EH (cell line): Measurements from ENCODE around the gene HIGD1B.

Experiments used
- DNase-seq: peaks from one replicate; pipeline ENCODE4 v3.0.0-alpha.2; 2015; ENCODE audit warnings: low read depth

The HIGD1B gene

DNA sequence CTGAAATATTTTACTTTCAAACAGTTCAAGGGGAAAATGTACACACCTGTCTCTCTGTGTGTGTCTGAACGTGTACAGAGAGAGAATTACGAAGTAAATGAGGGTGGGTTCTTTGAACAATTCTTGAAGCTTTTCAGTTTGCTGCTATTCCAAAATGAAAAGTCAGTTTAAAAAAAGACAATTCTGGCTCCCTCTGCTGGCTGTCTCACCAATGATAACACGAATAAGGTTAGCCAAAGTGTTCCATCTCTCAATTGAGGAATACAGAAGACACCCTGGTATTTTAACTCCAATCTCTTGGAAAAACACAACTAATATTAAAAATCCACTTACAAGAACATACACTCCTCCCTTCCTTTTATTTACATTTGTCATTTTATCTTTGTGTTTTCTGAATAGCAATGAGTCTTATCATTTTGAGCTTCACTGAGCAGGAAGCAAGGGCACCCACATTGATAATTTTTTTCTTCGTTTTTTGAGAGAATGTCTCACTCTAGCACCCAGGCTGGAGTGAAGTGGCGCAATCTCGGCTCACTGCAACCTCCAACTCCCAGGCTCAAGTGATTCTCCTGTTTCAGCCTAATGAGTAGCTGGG is 31.0 kb downstream of the HIGD1B start:
- DNase-seq: peak; percentile 63

DNA sequence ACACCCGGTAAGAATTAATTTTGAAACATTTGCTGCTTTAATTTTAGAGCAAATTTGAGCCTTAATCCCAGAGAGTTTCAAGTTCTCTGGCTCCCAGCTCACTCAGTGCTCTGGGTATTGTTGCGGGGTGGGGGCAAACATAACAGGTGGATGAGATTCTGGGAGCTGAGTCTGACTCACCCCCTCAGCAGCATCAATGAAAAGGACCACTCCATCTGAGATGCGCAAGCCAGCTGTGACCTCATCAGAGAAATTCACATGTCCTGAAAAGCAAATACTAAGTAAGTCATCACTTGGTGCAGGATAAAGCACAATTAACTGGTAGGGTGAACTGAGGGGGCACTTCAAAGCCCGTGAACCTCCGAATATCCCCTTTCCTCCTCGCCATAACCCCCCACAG is 31.7 kb downstream of the HIGD1B start:
- no peak for DNase-seq

DNA sequence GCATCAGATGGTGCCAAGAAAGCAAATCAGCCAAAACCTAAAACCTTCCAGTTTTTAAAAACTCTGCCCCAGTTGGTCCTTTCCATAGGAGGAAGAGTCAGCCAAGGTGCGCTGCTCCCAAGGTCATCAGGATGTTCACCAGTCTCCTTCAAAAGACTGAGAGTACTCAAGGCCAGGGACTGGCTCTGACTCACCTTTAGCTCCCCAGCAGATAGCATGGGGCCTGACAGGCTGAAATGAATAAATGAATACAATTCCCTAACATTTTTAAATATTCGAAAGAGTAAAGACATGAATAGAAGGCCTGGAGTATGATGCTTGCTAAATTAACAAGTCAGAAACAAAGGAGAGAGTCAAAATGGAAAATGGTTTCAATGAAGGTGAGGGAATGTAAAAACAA is 32.4 kb downstream of the HIGD1B start:
- DNase-seq: no peak

DNA sequence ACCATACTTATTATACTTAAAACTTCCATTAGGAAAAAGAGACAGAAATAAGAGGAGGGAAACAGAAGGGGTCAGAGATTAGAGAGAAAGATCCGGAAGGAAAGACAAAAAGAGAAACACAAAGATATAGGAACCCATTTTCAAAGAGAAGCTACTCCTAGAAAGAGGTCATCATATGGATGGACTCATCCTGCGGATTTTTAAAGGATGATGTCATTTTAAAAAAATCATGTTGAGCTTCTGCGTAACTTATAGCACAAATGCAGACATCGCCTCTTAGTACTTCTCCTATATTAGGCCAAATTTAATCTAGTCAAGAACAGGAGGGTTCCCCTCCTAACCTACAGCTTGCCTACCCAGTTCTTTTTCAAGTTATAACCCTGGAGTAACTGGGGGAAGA is 33.5 kb downstream of the HIGD1B start:
- DNase-seq: no peak

DNA sequence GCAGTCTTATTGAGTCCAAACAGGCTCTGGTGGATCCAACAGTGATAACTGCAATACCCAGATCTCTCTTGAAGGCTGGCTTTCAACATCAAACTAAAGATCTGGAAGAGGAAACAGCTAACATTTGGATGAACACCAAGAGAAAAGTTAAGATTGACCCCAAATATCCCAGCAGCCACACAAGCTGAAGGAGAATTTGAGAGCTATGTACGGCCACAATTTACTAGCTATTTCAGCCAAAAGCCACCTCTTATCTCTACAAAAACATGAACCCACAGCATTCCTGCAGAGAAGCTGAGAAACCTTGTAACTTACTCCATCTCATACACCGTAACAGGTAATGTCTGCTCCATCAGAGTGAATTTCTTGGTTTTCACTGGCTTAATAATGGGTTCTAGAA is 37.3 kb downstream of the HIGD1B start:
- DNase-seq: no peak

DNA sequence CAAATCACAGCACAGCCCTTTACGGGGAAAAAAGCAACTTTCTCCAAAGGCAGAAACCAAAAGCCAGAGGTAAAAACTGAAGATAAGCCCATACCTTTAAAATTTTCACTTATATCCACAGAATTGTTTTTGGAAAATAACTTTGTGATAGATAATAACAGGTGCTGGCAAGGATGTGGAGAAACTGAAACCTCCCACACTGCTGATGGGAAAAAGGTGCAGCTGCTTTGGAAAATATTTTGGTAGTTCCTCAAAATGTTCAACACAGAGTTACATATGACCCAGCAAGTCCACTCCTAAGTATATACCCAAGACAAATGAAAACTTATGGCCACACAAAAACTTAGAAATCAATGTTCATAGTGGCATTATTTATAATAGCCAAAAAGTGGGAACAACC is 39.3 kb downstream of the HIGD1B start:
- no peak for DNase-seq

DNA sequence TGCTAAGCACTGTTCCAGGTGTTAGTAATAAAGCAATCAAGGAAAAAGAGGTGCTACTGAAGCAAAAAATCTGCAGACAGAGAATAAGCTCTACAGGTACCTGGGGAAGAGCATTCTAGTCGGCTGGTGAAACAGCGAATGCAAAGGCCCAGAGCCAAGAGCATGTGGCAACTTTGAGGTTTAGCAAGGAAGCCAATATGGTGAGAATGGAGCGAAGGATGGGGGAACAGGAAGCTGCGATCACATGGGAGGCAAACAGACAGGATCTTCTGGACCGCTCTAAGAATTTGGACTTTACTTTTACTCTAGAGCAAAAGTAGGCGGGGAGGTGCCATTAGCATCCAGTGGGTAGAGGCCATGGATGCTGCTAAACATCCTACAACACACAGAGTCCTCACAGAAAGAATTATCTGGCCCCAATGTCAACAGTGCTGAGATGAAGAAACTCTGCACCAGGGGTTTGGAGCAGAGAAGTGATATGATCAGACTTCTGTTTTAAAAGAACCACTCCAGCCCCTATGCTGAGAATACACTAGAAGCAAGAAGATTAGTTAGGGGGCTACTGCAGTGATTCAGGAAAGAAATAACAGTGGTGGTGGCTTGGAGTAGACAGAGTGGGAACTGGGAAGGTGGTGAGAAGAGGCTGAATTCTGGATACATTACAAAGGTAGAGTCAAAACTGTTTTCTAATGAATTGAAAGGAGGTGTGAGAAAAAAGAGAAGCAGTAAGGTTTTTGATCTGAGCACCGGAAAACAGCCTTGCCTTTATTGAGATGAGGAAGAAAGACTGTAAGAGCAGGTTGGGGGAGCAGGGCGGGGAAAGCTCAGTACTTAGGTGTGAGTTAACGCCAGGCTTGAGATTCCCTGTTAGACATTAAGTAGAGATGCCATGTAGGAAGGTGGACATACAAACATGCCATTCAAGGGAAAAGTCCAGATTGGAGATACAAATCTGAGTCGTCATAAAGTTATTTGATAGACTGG is 40.6 kb downstream of the HIGD1B start:
- no peak for DNase-seq

DNA sequence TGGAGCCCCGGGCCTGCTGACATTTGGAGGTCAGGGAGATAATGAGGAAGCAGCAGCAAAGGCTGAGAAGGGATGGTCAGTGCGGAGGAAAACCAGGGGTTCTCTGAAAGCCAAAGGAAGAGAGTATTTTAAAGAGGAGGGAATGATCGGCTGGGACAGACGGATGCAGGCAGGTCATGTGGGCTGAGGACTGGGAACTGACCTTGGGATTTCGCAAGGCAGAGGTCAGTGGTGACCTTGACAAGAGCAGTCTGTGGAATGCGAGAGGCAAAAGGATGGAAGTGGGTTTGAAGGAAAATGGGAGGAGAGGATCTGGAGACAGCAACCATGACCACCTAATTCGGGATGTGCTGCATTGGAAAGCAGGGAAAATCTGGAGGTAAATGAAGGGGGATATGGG is 41.3 kb downstream of the HIGD1B start:
- DNase-seq: no peak

DNA sequence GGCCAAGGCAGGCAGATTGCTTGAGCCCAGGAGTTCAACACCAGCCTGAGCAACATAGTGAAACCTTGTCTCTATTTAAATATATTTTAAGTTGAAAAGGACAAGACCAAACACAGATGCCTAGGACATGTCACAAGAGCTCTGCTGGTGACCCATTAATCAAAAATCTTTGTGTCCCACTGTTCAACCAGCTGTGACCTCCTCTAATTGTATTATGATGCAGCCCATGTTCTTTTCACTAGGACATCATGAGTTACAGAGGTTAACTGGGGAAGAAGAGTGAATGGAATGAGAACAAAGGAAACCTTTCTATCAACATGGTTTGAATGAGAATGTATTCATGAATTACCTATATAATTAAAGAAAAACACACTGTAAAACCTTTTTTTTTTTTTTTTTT is 44.6 kb downstream of the HIGD1B start:
- no peak for DNase-seq

DNA sequence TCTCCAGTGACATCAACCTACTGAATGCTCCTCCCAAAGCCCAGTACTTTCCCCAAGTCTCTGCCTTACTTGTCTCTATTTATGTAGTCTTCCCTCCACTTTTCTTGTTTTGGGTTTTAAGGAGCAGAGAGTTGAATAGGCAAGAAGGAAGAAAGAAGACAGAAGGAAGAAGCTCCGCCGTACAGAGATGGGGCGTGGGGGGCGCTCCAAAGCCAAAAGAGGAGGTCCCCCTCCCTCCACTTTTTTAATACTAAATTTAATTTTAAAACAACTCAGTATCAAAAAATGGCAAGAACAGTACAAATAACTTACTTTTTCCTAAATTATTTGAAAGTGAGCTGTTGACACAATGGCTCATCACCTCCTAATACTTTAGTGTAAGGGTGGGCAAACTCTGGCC is 47.0 kb downstream of the HIGD1B start:
- no peak for DNase-seq

DNA sequence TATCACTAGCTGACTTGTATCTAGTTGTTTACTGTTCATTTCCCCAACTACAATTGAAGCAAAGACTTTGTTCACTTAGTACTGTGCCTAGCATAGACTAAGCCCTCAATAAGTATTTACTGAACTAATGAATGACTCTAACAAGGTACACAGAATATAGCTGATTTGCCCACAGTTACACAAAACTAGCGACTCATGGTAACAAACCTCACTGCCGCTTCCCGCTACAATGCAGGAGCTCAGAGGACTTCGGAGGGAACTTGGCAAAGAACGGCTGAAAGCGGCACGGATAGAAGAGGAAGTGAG is 51.0 kb downstream of the HIGD1B start:
- peak; percentile 62 for DNase-seq

DNA sequence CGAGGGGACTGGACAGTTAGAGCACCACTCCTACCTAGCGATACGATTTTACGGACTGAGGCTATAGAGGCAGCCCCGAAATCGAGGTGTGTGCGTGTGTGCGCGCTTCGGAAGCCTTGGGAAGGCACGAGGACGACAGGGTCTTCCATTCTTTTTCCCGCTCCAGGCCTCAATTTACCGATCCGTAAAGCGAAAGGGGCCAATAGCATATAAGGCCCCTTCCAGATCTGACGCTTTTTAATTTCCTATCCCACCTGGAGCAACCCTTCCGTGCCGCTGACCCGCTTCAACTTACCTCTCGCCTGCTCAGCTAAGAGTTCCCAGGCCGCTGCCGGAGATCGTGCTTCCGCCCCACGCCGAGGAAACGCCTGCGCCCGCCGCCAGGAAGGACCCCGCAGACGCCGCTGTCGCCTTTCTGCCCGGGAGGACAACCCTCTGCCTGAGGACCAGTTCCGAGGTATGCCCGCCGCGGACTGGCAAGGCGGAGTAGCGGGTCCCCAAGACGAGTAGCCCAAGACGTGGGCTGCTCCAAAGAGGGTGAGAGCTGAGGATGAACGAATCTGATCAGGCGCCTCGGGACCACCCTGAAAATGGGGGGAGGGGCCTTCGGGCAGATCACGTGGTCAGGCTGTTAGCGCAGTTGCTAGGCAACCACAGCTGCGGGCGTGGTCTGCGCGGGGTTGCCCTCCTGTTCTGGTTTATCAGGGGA is 51.5 kb downstream of the HIGD1B start, which contains the start of gene EFTUD2:
TSS of gene EFTUD2 (minus strand) at position 372 of the 709 bp plus-strand sequence. CDS start 4,924 bp downstream, outside the sequence.
- DNase-seq: peak; percentile 89
